CD14-positive monocyte (primary cell): Measurements from ENCODE around the gene ARSB. TPM values are rescaled to one million over a fixed set of nuclear protein-coding genes. Genes with fewer than 3 reads are reported as not detected.

Experiments used
- DNase-seq, 3 donors: peaks; one replicate each; pipeline ENCODE4 v3.0.0-alpha.2; 2011 to 2022
- H2AFZ ChIP-seq: 2 replicates; pipeline ENCODE4 v1.6.0; 2012; ENCODE audit warnings: mild to moderate bottlenecking, low read depth, low read length, inconsistent platforms; ENCODE audit not compliant: insufficient read depth, poor library complexity, severe bottlenecking
- H3K27ac ChIP-seq, 2 donors: 1 replicate in 1 of 2; 2 replicates in 1 of 2; pipeline ENCODE4 v1.5.1; 2012 to 2013; ENCODE audit warnings: low read length in 2 of 2, control low read depth in 1 of 2, inconsistent platforms in 1 of 2, low read depth in 1 of 2, mild to moderate bottlenecking in 1 of 2
- H3K27me3 ChIP-seq, 2 donors: one replicate each; pipeline versions ENCODE4 v1.6.0 to v1.6.1; 2011 to 2013; ENCODE audit warnings: low read length in 2 of 2; ENCODE audit not compliant: control insufficient read depth in 2 of 2, insufficient read depth in 2 of 2
- H3K36me3 ChIP-seq, 2 donors: replicated peaks in 1 of 2; 1 replicate in 1 of 2; 2 replicates in 1 of 2; pipeline versions ENCODE4 v1.5.1 to v1.6.1; 2012 to 2013; ENCODE audit warnings: low read length in 2 of 2, control low read depth in 1 of 2, inconsistent platforms in 1 of 2, mild to moderate bottlenecking in 1 of 2; ENCODE audit not compliant: insufficient read depth in 2 of 2, control insufficient read depth in 1 of 2
- H3K4me1 ChIP-seq, 2 donors: 1 replicate in 1 of 2; 2 replicates in 1 of 2; pipeline versions ENCODE4 v1.5.1 to v1.6.1; 2012 to 2013; ENCODE audit warnings: low read length in 2 of 2, control low read depth in 1 of 2, inconsistent platforms in 1 of 2, mild to moderate bottlenecking in 1 of 2, moderate library complexity in 1 of 2; ENCODE audit not compliant: insufficient read depth in 2 of 2, control insufficient read depth in 1 of 2
- H3K4me2 ChIP-seq: replicated peaks from 2 replicates; pipeline ENCODE3; 2012; ENCODE audit warnings: low read length, moderate library complexity, mild to moderate bottlenecking; ENCODE audit not compliant: poor library complexity, severe bottlenecking; ENCODE audit errors: extremely low read depth
- H3K4me3 ChIP-seq, 3 experiments: fragments of 200-600 bp in 1 of 3; sonication (generic) in 1 of 3; replicated peaks in 1 of 3; 1 replicate in 2 of 3; 2 replicates in 1 of 3; pipeline ENCODE4 v1.5.1; 2011 to 2013; ENCODE audit warnings: low read length in 3 of 3, mild to moderate bottlenecking in 3 of 3, control low read depth in 2 of 3, low read depth in 2 of 3, inconsistent platforms in 1 of 3, moderate library complexity in 1 of 3
- H3K79me2 ChIP-seq: 2 replicates; pipeline ENCODE4 v1.6.0; 2012; ENCODE audit warnings: mild to moderate bottlenecking, control low read depth, inconsistent platforms, low read length, moderate library complexity; ENCODE audit not compliant: insufficient read depth
- H3K9ac ChIP-seq: 2 replicates; pipeline ENCODE4 v1.6.0; 2017; ENCODE audit warnings: low read length, mild to moderate bottlenecking; ENCODE audit not compliant: insufficient read depth, poor library complexity, severe bottlenecking
- H3K9me3 ChIP-seq, 2 donors: replicated peaks in 1 of 2; 1 replicate in 1 of 2; 2 replicates in 1 of 2; pipeline versions ENCODE4 v1.5.1 to v1.6.1; 2012 to 2013; ENCODE audit warnings: low read length in 2 of 2, control low read depth in 1 of 2; ENCODE audit not compliant: control insufficient read depth in 1 of 2, insufficient read depth in 1 of 2
- H4K20me1 ChIP-seq: 2 replicates; pipeline ENCODE4 v1.6.0; 2012; ENCODE audit warnings: mild to moderate bottlenecking, low read length, control low read depth, moderate library complexity; ENCODE audit not compliant: insufficient read depth
- H3K27ac Mint-ChIP-seq, 7 donors: one replicate each; pipeline ENCODE4 v1.8.0; 2020; ENCODE audit warnings: mild to moderate bottlenecking in 7 of 7, mixed read lengths in 7 of 7, moderate library complexity in 6 of 7, inconsistent platforms in 2 of 7
- H3K27me3 Mint-ChIP-seq, 3 donors: one replicate each; pipeline ENCODE4 v1.8.0; 2021 to 2022; ENCODE audit warnings: low read depth in 3 of 3, mild to moderate bottlenecking in 3 of 3, mixed read lengths in 3 of 3, moderate library complexity in 3 of 3, inconsistent platforms in 1 of 3
- H3K36me3 Mint-ChIP-seq, 2 donors: one replicate each; pipeline ENCODE4 v1.8.0; 2020; ENCODE audit warnings: mixed read lengths in 2 of 2, inconsistent platforms in 1 of 2, mild to moderate bottlenecking in 1 of 2
- H3K4me1 Mint-ChIP-seq: one replicate; pipeline ENCODE4 v1.8.0; 2020; ENCODE audit warnings: mild to moderate bottlenecking, mixed read lengths
- H3K4me3 Mint-ChIP-seq, 2 donors: one replicate each; pipeline ENCODE4 v1.8.0; 2020; ENCODE audit warnings: mild to moderate bottlenecking in 2 of 2, mixed read lengths in 2 of 2, moderate library complexity in 1 of 2
- H3K9me3 Mint-ChIP-seq, 7 donors: one replicate each; pipeline ENCODE4 v1.8.0; 2020 to 2022; ENCODE audit warnings: mixed read lengths in 7 of 7, mild to moderate bottlenecking in 6 of 7, moderate library complexity in 6 of 7, inconsistent platforms in 2 of 7
- CTCF ChIP-seq: fragments of 200-600 bp; IDR thresholded peaks from one replicate; pipeline ENCODE4 v1.8.0; 2022; ENCODE audit warnings: antibody characterized with exemption, mild to moderate bottlenecking
- whole genome bisulfite sequencing: methylation state at CpG from one replicate; pipeline ENCODE4 v1.1.5; 2013; ENCODE audit warnings: missing lambda C conversion rate; ENCODE audit not compliant: insufficient coverage; 5-methylcytosine and 5-hydroxymethylcytosine counted together
- intact Hi-C, 2 donors: fragments of 100-400 bp; cut with micrococcal nuclease; formaldehyde crosslinking; loops; one replicate each; pipeline versions ENCODE4 v1.15.0 to v1.15.1; 2023
- polyA plus RNA-seq, 3 donors: library from polyadenylated mRNA; depleted of rRNA in 1 of 3; unstranded in 2 of 3; stranded (reverse) in 1 of 3; fragments of 300-500 nt in 2 of 3; fragments of >200 nt in 1 of 3; fragmentation: Illumina TruSeq in 2 of 3; gene quantifications; 1 replicate in 2 of 3; 2 replicates in 1 of 3; pipeline ENCODE4 v1.2.3, GENCODE V29; 2012 to 2021

Gene ARSB
- polyA plus RNA-seq, 3 donors = 18.0 to 28.7 (median 18.1) TPM

- peaks cover 0 to 6% (median 2%) of the 10 kb centered on the region in 7 donors for H3K9me3 Mint-ChIP-seq
Observed at GRCh38 chr5:78731884-78732283, 253.2 kb downstream of the ARSB start.

GRCh38 chr5:78730300-78731094 lies 254.6 kb downstream of the ARSB start:
- Histone ChIP-seq H4K20me1 (no peaks in the 10 kb centered on the region), H3K27me3 (no peaks in the 10 kb centered on the region), H3K4me2 (no peak overlapping the region), H3K27ac (no peak overlapping the region), H2AFZ (no peak overlapping the region), H3K79me2 (no peaks in the 10 kb centered on the region), H3K9ac (no peak overlapping the region), H3K4me1 (no peaks in the 10 kb centered on the region), H3K9me3 (peaks cover 0 to 2% of the 10 kb centered on the region in 2 donors), H3K4me3 (no peak overlapping the region), H3K36me3 (no peaks in the 10 kb centered on the region)
- no peaks in the 10 kb centered on the region for H3K27me3 Mint-ChIP-seq
- H3K36me3 Mint-ChIP-seq = no peaks in the 10 kb centered on the region
- H3K4me1 Mint-ChIP-seq = peaks cover 2% of the 10 kb centered on the region
- intact Hi-C loops = no loop called here
- no peak overlapping the region for H3K27ac Mint-ChIP-seq
- TF ChIP-seq CTCF = no peak
- no peak overlapping the region for H3K4me3 Mint-ChIP-seq
- WGBS = 100% methylated on average over 1 of the region's 1 CpG
- no peak for DNase-seq
- peaks cover 0 to 6% (median 2%) of the 10 kb centered on the region in 7 donors for H3K9me3 Mint-ChIP-seq

More at GRCh38 chr5:78731884-78732283, 253.2 kb downstream of the ARSB start:
- DNase-seq = no peak
- Histone ChIP-seq H3K9me3 (peaks cover 0 to 6% of the 10 kb centered on the region in 2 donors), H3K36me3 (no peaks in the 10 kb centered on the region), H3K4me3 (no peak overlapping the region), H3K79me2 (no peaks in the 10 kb centered on the region), H3K4me1 (no peaks in the 10 kb centered on the region), H3K9ac (no peak overlapping the region), H3K4me2 (no peak overlapping the region), H2AFZ (no peak overlapping the region), H3K27ac (no peak overlapping the region), H4K20me1 (no peaks in the 10 kb centered on the region), H3K27me3 (no peaks in the 10 kb centered on the region)
- no peak overlapping the region for H3K4me3 Mint-ChIP-seq
- no peaks in the 10 kb centered on the region for H3K27me3 Mint-ChIP-seq
- no peak overlapping the region for H3K27ac Mint-ChIP-seq
- intact Hi-C loops = no loop called here
- TF ChIP-seq CTCF = no peak
- 86% methylated on average over 1 of the region's 2 CpGs for WGBS
- H3K36me3 Mint-ChIP-seq = no peaks in the 10 kb centered on the region
- H3K4me1 Mint-ChIP-seq = peaks cover 2% of the 10 kb centered on the region
